K562 (cell line): ENCODE results near the gene TMEM247. TPM values are rescaled to one million over a fixed set of nuclear protein-coding genes. Genes with fewer than 3 reads are reported as not detected.

Experiments
- ATAC-seq: fragments of 200-7000 bp; cut with Tn5 transposase; 3 replicates; pipeline ENCODE4 v1.9.1; 2020; ENCODE audit warnings: moderate library complexity
- BruUV-seq: library from RNA; stranded (reverse); fragments of 400-500 nt; replicated peaks from 2 replicates; lab custom pipeline; 2021; lab: Mats Ljungman, UMichigan
- CTCF ChIA-PET: fragments of 300-600 bp; formaldehyde crosslinking; extraction: SDS; loops from one replicate; lab custom pipeline; 2021; ENCODE audit warnings: low intra/inter-chr PET ratio; lab: Yijun Ruan, JAX
- POLR2A ChIA-PET: fragments of 300-600, 350-650 bp; sonication (Branson Sonifier 250); formaldehyde crosslinking; extraction: SDS; loops from one replicate; lab custom pipeline; 2021; ENCODE audit warnings: antibody characterized with exemption, inconsistent platforms; lab: Yijun Ruan, JAX
- DNase-seq, 4 experiments: peaks; one replicate each; pipeline versions ENCODE4 v3.0.0 to v3.0.0-alpha.2; 2011 to 2018; ENCODE audit warnings: low spot score in 3 of 4, mixed read lengths in 3 of 4; ENCODE audit errors: extremely low read depth in 1 of 4
- FAIRE-seq: peaks from 2 replicates; lab custom pipeline; 2011; peaks lifted over from hg19 to GRCh38; lab: Jason Lieb, UNC
- H2AFZ ChIP-seq: 2 replicates; pipeline ENCODE4 v1.6.0; 2011; ENCODE audit warnings: low read depth, low read length, control low read depth, inconsistent platforms
- H3K27ac ChIP-seq: fragments of 200-600 bp; 3 replicates; pipeline ENCODE4 v1.8.0; 2011; ENCODE audit warnings: low read depth, mild to moderate bottlenecking, control low read depth, inconsistent platforms, low read length, moderate library complexity, mixed read lengths; ENCODE audit errors: extremely low read depth
- H3K27me3 ChIP-seq, 2 experiments: fragments of 300-600 bp in 1 of 2; 2 replicates in 1 of 2; 3 replicates in 1 of 2; pipeline versions ENCODE4 v1.6.0 to v1.8.0; 2011; ENCODE audit warnings: inconsistent platforms in 2 of 2, low read length in 2 of 2, mild to moderate bottlenecking in 1 of 2, mixed read lengths in 1 of 2, moderate library complexity in 1 of 2; ENCODE audit not compliant: control insufficient read depth in 2 of 2, insufficient read depth in 2 of 2
- H3K36me3 ChIP-seq: fragments of 300-600 bp; 3 replicates; pipeline ENCODE4 v1.8.0; 2011; ENCODE audit warnings: mild to moderate bottlenecking, low read length, inconsistent platforms; ENCODE audit not compliant: control insufficient read depth, insufficient read depth
- H3K4me1 ChIP-seq, 2 experiments: fragments of 200-600 bp in 1 of 2; replicated peaks in 1 of 2; 2 replicates in 1 of 2; 3 replicates in 1 of 2; pipeline versions ENCODE4 v1.5.1 to v1.8.0; 2011; ENCODE audit warnings: inconsistent platforms in 2 of 2, low read length in 2 of 2, mild to moderate bottlenecking in 1 of 2, mixed read lengths in 1 of 2, moderate library complexity in 1 of 2; ENCODE audit not compliant: control insufficient read depth in 2 of 2, insufficient read depth in 2 of 2
- H3K4me2 ChIP-seq: 2 replicates; pipeline ENCODE4 v1.6.1; 2011; ENCODE audit warnings: low read length, control low read depth, inconsistent platforms, mixed read lengths; ENCODE audit not compliant: insufficient read depth
- H3K4me3 ChIP-seq: fragments of 200-600 bp; sonication (generic), shearing (Covaris generic); 2 replicates; pipeline ENCODE4 v1.5.1; 2016; ENCODE audit warnings: control low read depth, inconsistent platforms
- H3K79me2 ChIP-seq: fragments of 200-600 bp; 3 replicates; pipeline ENCODE4 v1.8.0; 2011; ENCODE audit warnings: low read length, inconsistent platforms; ENCODE audit not compliant: control insufficient read depth, insufficient read depth
- H3K9ac ChIP-seq, 2 experiments: 2 replicates each; pipeline versions ENCODE4 v1.6.0 to v1.6.1; 2011; ENCODE audit warnings: low read depth in 2 of 2, low read length in 2 of 2, control low read depth in 1 of 2, inconsistent platforms in 1 of 2, mild to moderate bottlenecking in 1 of 2, mixed read lengths in 1 of 2; ENCODE audit not compliant: insufficient read depth in 1 of 2
- H3K9me1 ChIP-seq: one replicate; pipeline ENCODE4 v1.6.0; 2011; ENCODE audit warnings: inconsistent platforms, mild to moderate bottlenecking, low read length, moderate library complexity; ENCODE audit not compliant: control insufficient read depth, insufficient read depth
- H3K9me3 ChIP-seq: replicated peaks from 2 replicates; pipeline ENCODE4 v1.5.1; 2011; ENCODE audit warnings: low read depth, low read length, inconsistent platforms; ENCODE audit not compliant: control insufficient read depth, insufficient read depth
- H4K20me1 ChIP-seq: replicated peaks from 2 replicates; pipeline ENCODE4 v1.6.1; 2011; ENCODE audit warnings: low read length, inconsistent platforms, mixed read lengths; ENCODE audit not compliant: control insufficient read depth, insufficient read depth
- GABPA ChIP-seq: fragments of 200-800 bp; sonication (Bioruptor generic); conservative IDR thresholded peaks from 2 replicates; pipeline ENCODE4 v1.6.1; 2016; ENCODE audit warnings: low read depth, missing genetic modification characterization, missing compliant biosample characterization
- MEF2A ChIP-seq: IDR thresholded peaks from 2 replicates; pipeline ENCODE4 v1.6.1; 2011; ENCODE audit warnings: low read depth, mild to moderate bottlenecking, low read length, moderate library complexity; ENCODE audit not compliant: control insufficient read depth
- TFAM ChIP-seq: fragments of 250-450 bp; sonication (Bioruptor Pico); conservative IDR thresholded peaks from 2 replicates; pipeline ENCODE4 v1.5.0; 2021; ENCODE audit warnings: mild to moderate bottlenecking, moderate library complexity
- ZNF398 ChIP-seq: fragments of 250-450 bp; sonication (Bioruptor Pico); IDR thresholded peaks from 2 replicates; pipeline ENCODE4 v1.8.0; 2021; ENCODE audit warnings: moderate library complexity, mild to moderate bottlenecking, inconsistent platforms
- WGBS: fragments of 100-300 bp; shearing (Covaris generic); methylation state at CpG from one replicate; pipeline ENCODE4 v1.1.6; 2016; ENCODE audit warnings: low coverage, mixed read lengths; ENCODE audit not compliant: insufficient coverage; ENCODE audit errors: missing lambda C conversion rate; 5-methylcytosine and 5-hydroxymethylcytosine counted together
- in situ Hi-C: fragments of 300-500 bp; cut with MboI; formaldehyde crosslinking; loops from 4 replicates; pipeline ENCODE4 v1.15.0; 2018; ENCODE audit warnings: inconsistent platforms, mixed read lengths
- intact Hi-C: fragments of 100-400 bp; cut with micrococcal nuclease; formaldehyde crosslinking; loops from 2 replicates; pipeline ENCODE4 v1.14.2; 2022
- polyA plus RNA-seq, 8 experiments: library from polyadenylated mRNA; depleted of rRNA in 4 of 8; stranded (reverse) in 5 of 8; unstranded in 3 of 8; fragments of >200 nt; fragmentation: Nextera tagmentation in 2 of 8; fragmentation: Illumina TruSeq in 1 of 8; extraction: Ambion mirVana in 2 of 8; extraction: Trizol in 1 of 8; gene quantifications; 2 replicates each; pipeline versions ENCODE4 v1.2.1 to v1.2.3, GENCODE V29; 2011 to 2014; ENCODE audit warnings: inconsistent platforms in 1 of 8, missing spikeins in 1 of 8
- total RNA-seq, 7 experiments: library from RNA; depleted of rRNA in 6 of 7; stranded (reverse); fragments of >200 nt in 6 of 7; fragmentation: Illumina TruSeq in 2 of 7; extraction: Trizol in 2 of 7; gene quantifications; 2 replicates each; pipeline versions ENCODE4 v1.2.1 to v1.2.3, GENCODE V29; 2011 to 2021; ENCODE audit warnings: low replicate concordance in 1 of 7

TMEM247 gene
- total and polyA plus RNA-seq, 9 of the 15 experiments (the other 6 are each of a cell fraction or from before 2014, with no cell fraction given): 0.24 to 4.7 (median 3.1) TPM

DNA sequence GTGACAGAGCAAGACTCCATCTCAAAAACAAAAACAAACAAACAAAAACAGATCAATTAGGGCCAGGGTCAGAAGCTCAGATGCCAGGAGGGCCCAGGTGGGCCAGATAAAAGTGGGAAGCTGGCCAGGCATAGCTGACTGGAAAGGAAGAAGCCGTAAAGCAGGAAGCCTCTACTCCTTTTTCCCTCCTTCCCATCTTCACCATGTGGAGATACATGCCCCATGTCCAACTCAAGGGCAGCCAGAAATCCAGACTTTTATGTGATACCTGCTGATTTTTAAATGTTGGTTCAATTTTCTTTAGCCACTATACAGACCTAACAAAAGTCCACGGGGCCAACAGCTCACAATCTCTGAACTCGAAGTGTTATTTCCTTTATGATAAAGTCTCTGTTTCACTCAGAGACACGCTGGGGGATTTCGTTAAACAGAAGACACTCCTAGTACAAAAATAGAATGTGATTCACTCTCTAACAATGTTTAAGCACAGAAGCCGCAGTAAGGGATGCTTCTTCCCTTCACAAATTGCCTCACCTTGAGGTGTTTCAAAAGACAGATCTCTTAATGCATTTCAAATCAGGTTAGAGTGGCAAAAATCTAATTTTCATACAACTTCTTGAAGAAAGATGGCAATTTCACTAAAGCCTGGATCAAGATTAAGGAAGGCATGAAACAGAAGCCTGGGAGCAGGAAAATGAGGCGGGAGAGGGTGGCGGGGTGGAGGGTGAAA lies 14.0 kb downstream of the TMEM247 start:
- no peak for ATAC-seq
- FAIRE-seq: no peak
- POLR2A ChIA-PET: no interaction called here

More for the DNA sequence above, 14.0 kb downstream of the TMEM247 start:
- Histone ChIP-seq H3K9ac (no peak overlapping the region), H3K9me1 (no peaks in the 10 kb centered on the region), H3K9me3 (no peaks in the 10 kb centered on the region), H3K27me3 (peaks cover 7 to 31% of the 10 kb centered on the region in 2 experiments; a peak in 4 of 5 replicates), H3K4me2 (no peak overlapping the region), H3K79me2 (no peaks in the 10 kb centered on the region), H4K20me1 (no peaks in the 10 kb centered on the region), H2AFZ (no peak overlapping the region), H3K27ac (no peak overlapping the region), H3K36me3 (no peaks in the 10 kb centered on the region), H3K4me3 (no peak overlapping the region), H3K4me1 (no peaks in the 10 kb centered on the region)
- TF ChIP-seq ZNF398 (CRISPR knock-in tag) (no peak), TFAM (no peak), MEF2A (peak; percentile 73; the same call in 1 of the 2 replicates), GABPA (tag) (no peak)
- intact Hi-C loops: no loop called here
- BruUV-seq: no TSS peak
- no peak for DNase-seq
- in situ Hi-C loops: no loop called here
- CTCF ChIA-PET: no interaction called here
- WGBS: 4% methylated on average over 8 of the region's 8 CpGs
